Endothelial cell of umbilical vein (primary cell): Measurements from ENCODE around the gene RSPRY1. TPM values are rescaled to one million over a fixed set of nuclear protein-coding genes. Genes with fewer than 3 reads are reported as not detected.

Experiments used
- BruUV-seq: library from RNA; stranded (reverse); fragments of 400-500 nt; replicated peaks from 2 replicates; lab custom pipeline; 2021; lab: Mats Ljungman, UMichigan
- CTCF ChIA-PET: fragments of 300-600, 350-600 bp; sonication (Branson Sonifier 250); formaldehyde crosslinking; loops from one replicate; lab custom pipeline; 2021; ENCODE audit warnings: antibody characterized with exemption, inconsistent platforms; lab: Charles Lee
- POLR2A ChIA-PET: fragments of 300-600, 350-600 bp; sonication (Branson Sonifier 250); formaldehyde crosslinking; loops from one replicate; lab custom pipeline; 2021; ENCODE audit warnings: antibody characterized with exemption, inconsistent platforms; lab: Charles Lee
- DNase-seq: peaks from one replicate; pipeline ENCODE4 v3.0.0-alpha.2; 2011; ENCODE audit warnings: low read depth, low spot score
- FAIRE-seq: peaks from 2 replicates; lab custom pipeline; 2011; peaks lifted over from hg19 to GRCh38; lab: Jason Lieb, UNC
- H2AFZ ChIP-seq: 2 replicates; pipeline ENCODE4 v1.6.0; 2012; ENCODE audit warnings: low read depth, low read length, control low read depth, inconsistent platforms
- H3K27ac ChIP-seq: 2 replicates; pipeline ENCODE4 v1.5.1; 2011; ENCODE audit warnings: low read depth, mild to moderate bottlenecking, control low read depth, low read length, moderate library complexity; ENCODE audit not compliant: insufficient read depth
- H3K27me3 ChIP-seq, 2 experiments: 2 replicates each; pipeline versions ENCODE4 v1.6.0 to v1.6.1; 2011; ENCODE audit warnings: low read length in 2 of 2, mixed read lengths in 1 of 2; ENCODE audit not compliant: control insufficient read depth in 2 of 2, insufficient read depth in 2 of 2
- H3K36me3 ChIP-seq, 2 experiments: 2 replicates in 1 of 2; 3 replicates in 1 of 2; pipeline ENCODE4 v1.5.1; 2011; ENCODE audit warnings: low read length in 2 of 2, mild to moderate bottlenecking in 1 of 2, moderate library complexity in 1 of 2; ENCODE audit not compliant: control insufficient read depth in 2 of 2, insufficient read depth in 2 of 2; ENCODE audit errors: extremely low read depth in 1 of 2
- H3K4me1 ChIP-seq: 3 replicates; pipeline ENCODE4 v1.5.1; 2011; ENCODE audit warnings: mild to moderate bottlenecking, low read length; ENCODE audit not compliant: control insufficient read depth, insufficient read depth; ENCODE audit errors: extremely low read depth
- H3K4me2 ChIP-seq: 2 replicates; pipeline ENCODE4 v1.6.1; 2011; ENCODE audit warnings: low read length, control low read depth, mixed read lengths; ENCODE audit not compliant: insufficient read depth
- H3K4me3 ChIP-seq, 3 experiments: fragments of 200-600 bp in 1 of 3; sonication (generic), shearing (Covaris generic) in 1 of 3; replicated peaks in 1 of 3; 2 replicates each; pipeline ENCODE4 v1.5.1; 2011 to 2016; ENCODE audit warnings: control low read depth in 3 of 3, low read length in 3 of 3, mild to moderate bottlenecking in 2 of 3, inconsistent platforms in 1 of 3, low read depth in 1 of 3, moderate library complexity in 1 of 3; ENCODE audit not compliant: insufficient read depth in 1 of 3
- H3K79me2 ChIP-seq: 2 replicates; pipeline ENCODE4 v1.6.0; 2012; ENCODE audit warnings: low read length, inconsistent platforms; ENCODE audit not compliant: control insufficient read depth, insufficient read depth
- H3K9ac ChIP-seq: replicated peaks from 2 replicates; pipeline ENCODE3; 2011; ENCODE audit warnings: low read length, control low read depth; ENCODE audit not compliant: insufficient read depth; ENCODE audit errors: extremely low read depth
- H3K9me1 ChIP-seq: replicated peaks from 3 replicates; pipeline ENCODE4 v1.6.0; 2011; ENCODE audit warnings: mild to moderate bottlenecking, low read length; ENCODE audit not compliant: control insufficient read depth, insufficient read depth; ENCODE audit errors: extremely low read depth
- H3K9me3 ChIP-seq: replicated peaks from 2 replicates; pipeline ENCODE4 v1.5.1; 2012; ENCODE audit warnings: low read length, inconsistent platforms; ENCODE audit not compliant: control insufficient read depth, insufficient read depth
- H4K20me1 ChIP-seq: replicated peaks from 2 replicates; pipeline ENCODE3; 2011; ENCODE audit warnings: mild to moderate bottlenecking, low read length; ENCODE audit not compliant: control insufficient read depth, insufficient read depth; ENCODE audit errors: extremely low read depth
- EZH2 ChIP-seq: IDR thresholded peaks from 2 replicates; pipeline ENCODE4 v1.6.1; 2012; ENCODE audit warnings: borderline replicate concordance, low read depth, mild to moderate bottlenecking, moderate library complexity, low read length, inconsistent platforms; ENCODE audit not compliant: severe bottlenecking
- GATA2 ChIP-seq: IDR thresholded peaks from 2 replicates; pipeline ENCODE4 v1.7.0; 2011; ENCODE audit warnings: low read depth, mild to moderate bottlenecking, moderate library complexity, mixed read lengths, low read length; ENCODE audit not compliant: insufficient read length, insufficient read depth
- POLR2AphosphoS5 ChIP-seq: IDR thresholded peaks from 2 replicates; pipeline ENCODE4 v1.6.1; 2012; ENCODE audit warnings: low read depth, mild to moderate bottlenecking, control low read depth, low read length, moderate library complexity; ENCODE audit not compliant: insufficient read depth
- dilution Hi-C: fragments of 300-500 bp; cut with MboI; formaldehyde crosslinking; loops from one replicate; pipeline ENCODE4 v1.15.0; 2019; ENCODE audit warnings: low sequenced_read_pairs; ENCODE audit not compliant: extremely low pct_ligation_motif_present
- intact Hi-C: fragments of 100-400 bp; cut with micrococcal nuclease; formaldehyde crosslinking; loops from one replicate; pipeline ENCODE4 v1.10.0; 2022
- polyA plus RNA-seq, 4 experiments: library from polyadenylated mRNA; depleted of rRNA in 3 of 4; stranded (reverse) in 3 of 4; unstranded in 1 of 4; fragments of >200 nt; gene quantifications; 2 replicates each; pipeline versions ENCODE4 v1.2.1 to v1.2.3, GENCODE V29; 2011 to 2012; ENCODE audit warnings: missing spikeins in 1 of 4
- total RNA-seq: library from RNA; stranded (reverse); gene quantifications from 2 replicates; pipeline ENCODE4 v1.2.3, GENCODE V29; 2021
- TF ChIP-seq, protein P1 (sequence below), 2 donors: IDR thresholded peaks; 1 replicate in 1 of 2; 2 replicates in 1 of 2; pipeline ENCODE4 v1.5.1; 2011; ENCODE audit warnings: low read length in 2 of 2, mild to moderate bottlenecking in 2 of 2, moderate library complexity in 2 of 2, control low read depth in 1 of 2, inconsistent platforms in 1 of 2, low read depth in 1 of 2; ENCODE audit not compliant: insufficient read depth in 1 of 2; ENCODE audit errors: extremely low read depth in 1 of 2
- TF ChIP-seq, protein P2 (sequence below): IDR thresholded peaks from 2 replicates; pipeline ENCODE4 v1.6.1; 2011; ENCODE audit not compliant: insufficient read depth, insufficient read length

Gene RSPRY1
- total and polyA plus RNA-seq, 2 donors (not counting 3 experiments of a cell fraction or from before 2014, with no cell fraction given), result 28.5 to 55.1 TPM

GRCh38 chr16:57216968-57217367, 30.8 kb downstream of the RSPRY1 start:
- ChIA-PET POLR2A (no interaction called here), CTCF (no interaction called here)
- H3K27me3 ChIP-seq, result no peaks in the 10 kb centered on the region
- peaks cover 26% of the 10 kb centered on the region in 2 experiments for H3K36me3 ChIP-seq
- H4K20me1 ChIP-seq, result no peaks in the 10 kb centered on the region
- no TSS peak for BruUV-seq
- no peak for DNase-seq
- no peaks in the 10 kb centered on the region for H3K4me1 ChIP-seq
- no peak for FAIRE-seq
- H3K9me3 ChIP-seq, result no peaks in the 10 kb centered on the region
- no peak overlapping the region for H2AFZ ChIP-seq
- H3K9ac ChIP-seq, result no peak overlapping the region
- no peak overlapping the region for H3K4me2 ChIP-seq
- H3K9me1 ChIP-seq, result no peaks in the 10 kb centered on the region
- dilution Hi-C loops, result no loop called here
- no peak overlapping the region for H3K4me3 ChIP-seq
- no peaks in the 10 kb centered on the region for H3K79me2 ChIP-seq
- TF ChIP-seq, protein P1, sequence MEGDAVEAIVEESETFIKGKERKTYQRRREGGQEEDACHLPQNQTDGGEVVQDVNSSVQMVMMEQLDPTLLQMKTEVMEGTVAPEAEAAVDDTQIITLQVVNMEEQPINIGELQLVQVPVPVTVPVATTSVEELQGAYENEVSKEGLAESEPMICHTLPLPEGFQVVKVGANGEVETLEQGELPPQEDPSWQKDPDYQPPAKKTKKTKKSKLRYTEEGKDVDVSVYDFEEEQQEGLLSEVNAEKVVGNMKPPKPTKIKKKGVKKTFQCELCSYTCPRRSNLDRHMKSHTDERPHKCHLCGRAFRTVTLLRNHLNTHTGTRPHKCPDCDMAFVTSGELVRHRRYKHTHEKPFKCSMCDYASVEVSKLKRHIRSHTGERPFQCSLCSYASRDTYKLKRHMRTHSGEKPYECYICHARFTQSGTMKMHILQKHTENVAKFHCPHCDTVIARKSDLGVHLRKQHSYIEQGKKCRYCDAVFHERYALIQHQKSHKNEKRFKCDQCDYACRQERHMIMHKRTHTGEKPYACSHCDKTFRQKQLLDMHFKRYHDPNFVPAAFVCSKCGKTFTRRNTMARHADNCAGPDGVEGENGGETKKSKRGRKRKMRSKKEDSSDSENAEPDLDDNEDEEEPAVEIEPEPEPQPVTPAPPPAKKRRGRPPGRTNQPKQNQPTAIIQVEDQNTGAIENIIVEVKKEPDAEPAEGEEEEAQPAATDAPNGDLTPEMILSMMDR (IDR thresholded peaks at IDR 0.05; ENCODE audit: extremely low read depth in 1 of 2, insufficient read depth in 1 of 2, low read depth in 1 of 2, low read length in 2 of 2), result no peak
- intact Hi-C loops, result no loop called here
- H3K27ac ChIP-seq, result no peak overlapping the region

DNA sequence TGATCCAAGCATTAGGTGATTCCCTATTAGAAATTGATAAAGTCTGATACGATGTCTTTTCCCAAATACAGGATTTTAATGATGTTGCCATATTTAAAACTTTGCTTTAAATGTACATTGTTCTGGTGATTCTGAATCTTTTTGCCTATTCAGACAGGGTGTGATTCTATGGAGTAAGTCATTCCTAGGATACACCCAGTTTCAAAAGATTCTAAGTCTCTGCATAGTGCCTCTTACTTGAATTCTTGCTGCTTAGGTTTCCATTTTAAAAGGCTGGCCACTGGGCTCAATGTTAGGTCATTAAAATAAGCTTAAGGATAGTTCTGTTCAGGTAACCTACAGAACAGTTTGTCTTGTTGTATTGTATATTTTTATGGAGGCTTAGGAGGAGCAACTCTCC, 36.9 kb downstream of the RSPRY1 start:
- CTCF ChIA-PET, result interaction anchor here (1.1 to 2.2 kb wide), 3 partner anchors 10 to 13 kb away, joined by 4 to 7 read pairs (median 4); no protein-coding TSS in a partner anchor
- TF ChIP-seq, protein P2, sequence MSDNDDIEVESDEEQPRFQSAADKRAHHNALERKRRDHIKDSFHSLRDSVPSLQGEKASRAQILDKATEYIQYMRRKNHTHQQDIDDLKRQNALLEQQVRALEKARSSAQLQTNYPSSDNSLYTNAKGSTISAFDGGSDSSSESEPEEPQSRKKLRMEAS, result no peak
- TF ChIP-seq EZH2, result no peak
- no peak for TF ChIP-seq GATA2
- no peak for TF ChIP-seq POLR2AphosphoS5
- TF ChIP-seq, protein P1 (IDR thresholded peaks at IDR 0.05; ENCODE audit: extremely low read depth in 1 of 2, insufficient read depth in 1 of 2, low read depth in 1 of 2, low read length in 2 of 2), result no peak
- H2AFZ ChIP-seq, result no peak overlapping the region
- H3K4me2 ChIP-seq, result no peak overlapping the region
- FAIRE-seq (no peak), DNase-seq (no peak)
- H3K79me2 ChIP-seq, result no peaks in the 10 kb centered on the region
- no peaks in the 10 kb centered on the region for H3K27me3 ChIP-seq
- no peak overlapping the region for H3K9ac ChIP-seq
- peaks cover 33 to 35% of the 10 kb centered on the region in 2 experiments for H3K36me3 ChIP-seq
- no TSS peak for BruUV-seq
- no peak overlapping the region for H3K4me3 ChIP-seq
- no peaks in the 10 kb centered on the region for H4K20me1 ChIP-seq
- intact Hi-C loops, result no loop called here
- dilution Hi-C loops, result no loop called here
- no peaks in the 10 kb centered on the region for H3K9me3 ChIP-seq
- POLR2A ChIA-PET, result no interaction called here
- H3K27ac ChIP-seq, result no peak overlapping the region
- H3K4me1 ChIP-seq, result no peaks in the 10 kb centered on the region
- H3K9me1 ChIP-seq, result no peaks in the 10 kb centered on the region
